ENCODE results near the gene PTPN23.

The PTPN23 gene

GRCh38 chr3:47414666-47415587, 34.1 kb downstream of the PTPN23 start:
- no peak overlapping the region for H3K9ac ChIP-seq (ENCODE audit: low read length)
- DNase-seq, result no peak
- H3K9me2 ChIP-seq (replicated peaks; ENCODE audit: insufficient read depth, low read length), result no peaks in the 10 kb centered on the region
- H3K4me1 ChIP-seq (ENCODE audit: low read length), result no peaks in the 10 kb centered on the region
- H3K79me2 ChIP-seq (ENCODE audit: low read length), result no peaks in the 10 kb centered on the region
- H3K4me2 ChIP-seq (ENCODE audit: low read depth, low read length), result no peak overlapping the region
- H3K27ac ChIP-seq (ENCODE audit: low read length), result no peak overlapping the region
- H3F3A ChIP-seq (ENCODE audit: insufficient read depth, low read length), result no peaks in the 10 kb centered on the region
- no peaks in the 10 kb centered on the region; the same call in 1 of the 2 replicates for H3K36me3 ChIP-seq (replicated peaks; ENCODE audit: insufficient read depth, low read length)
- H4K20me1 ChIP-seq (ENCODE audit: insufficient read depth, low read length), result no peaks in the 10 kb centered on the region
- no peaks in the 10 kb centered on the region for H3K9me3 ChIP-seq (replicated peaks; ENCODE audit: insufficient read depth, low read length)
- no peaks in the 10 kb centered on the region for H3K27me3 ChIP-seq (replicated peaks; ENCODE audit: insufficient read depth, low read length)
- H2AFZ ChIP-seq (ENCODE audit: low read length), result no peak overlapping the region
- no peak overlapping the region for H3K4me3 ChIP-seq (ENCODE audit: low read length)
- TF ChIP-seq EZH2 (optimal IDR thresholded peaks at IDR 0.05; ENCODE audit: low read depth, low read length) (no peak), EZH2phosphoT487 (IDR thresholded peaks at IDR 0.05; ENCODE audit: low read length) (no peak)
- TF ChIP-seq, protein P1, sequence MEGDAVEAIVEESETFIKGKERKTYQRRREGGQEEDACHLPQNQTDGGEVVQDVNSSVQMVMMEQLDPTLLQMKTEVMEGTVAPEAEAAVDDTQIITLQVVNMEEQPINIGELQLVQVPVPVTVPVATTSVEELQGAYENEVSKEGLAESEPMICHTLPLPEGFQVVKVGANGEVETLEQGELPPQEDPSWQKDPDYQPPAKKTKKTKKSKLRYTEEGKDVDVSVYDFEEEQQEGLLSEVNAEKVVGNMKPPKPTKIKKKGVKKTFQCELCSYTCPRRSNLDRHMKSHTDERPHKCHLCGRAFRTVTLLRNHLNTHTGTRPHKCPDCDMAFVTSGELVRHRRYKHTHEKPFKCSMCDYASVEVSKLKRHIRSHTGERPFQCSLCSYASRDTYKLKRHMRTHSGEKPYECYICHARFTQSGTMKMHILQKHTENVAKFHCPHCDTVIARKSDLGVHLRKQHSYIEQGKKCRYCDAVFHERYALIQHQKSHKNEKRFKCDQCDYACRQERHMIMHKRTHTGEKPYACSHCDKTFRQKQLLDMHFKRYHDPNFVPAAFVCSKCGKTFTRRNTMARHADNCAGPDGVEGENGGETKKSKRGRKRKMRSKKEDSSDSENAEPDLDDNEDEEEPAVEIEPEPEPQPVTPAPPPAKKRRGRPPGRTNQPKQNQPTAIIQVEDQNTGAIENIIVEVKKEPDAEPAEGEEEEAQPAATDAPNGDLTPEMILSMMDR (IDR thresholded peaks at IDR 0.05; ENCODE audit: low read length), result no peak

- Histone ChIP-seq H3K79me2 (ENCODE audit: low read length) (no peaks in the 10 kb centered on the region), H3K4me1 (ENCODE audit: low read length) (no peaks in the 10 kb centered on the region), H3K4me2 (ENCODE audit: low read depth, low read length) (no peak overlapping the region), H2AFZ (ENCODE audit: low read length) (no peak overlapping the region), H3K27ac (ENCODE audit: low read length) (no peak overlapping the region), H3K9me3 (replicated peaks; ENCODE audit: insufficient read depth, low read length) (no peaks in the 10 kb centered on the region), H4K20me1 (ENCODE audit: insufficient read depth, low read length) (no peaks in the 10 kb centered on the region), H3K27me3 (replicated peaks; ENCODE audit: insufficient read depth, low read length) (no peaks in the 10 kb centered on the region), H3K9ac (ENCODE audit: low read length) (no peak overlapping the region), H3F3A (ENCODE audit: insufficient read depth, low read length) (no peaks in the 10 kb centered on the region), H3K4me3 (ENCODE audit: low read length) (no peak overlapping the region), H3K9me2 (replicated peaks; ENCODE audit: insufficient read depth, low read length) (no peaks in the 10 kb centered on the region), H3K36me3 (replicated peaks; ENCODE audit: insufficient read depth, low read length) (no peaks in the 10 kb centered on the region; the same call in 1 of the 2 replicates)
- DNase-seq, result no peak
- TF ChIP-seq EZH2 (optimal IDR thresholded peaks at IDR 0.05; ENCODE audit: low read depth, low read length) (no peak), EZH2phosphoT487 (IDR thresholded peaks at IDR 0.05; ENCODE audit: low read length) (no peak)
- TF ChIP-seq, protein P1 (IDR thresholded peaks at IDR 0.05; ENCODE audit: low read length), result no peak
These were observed 35.2 kb downstream of the PTPN23 start for GRCh38 chr3:47416041-47416440.

- no peak overlapping the region for H3K4me2 ChIP-seq (ENCODE audit: low read depth, low read length)
- TF ChIP-seq EZH2phosphoT487 (IDR thresholded peaks at IDR 0.05; ENCODE audit: low read length) (no peak), EZH2 (optimal IDR thresholded peaks at IDR 0.05; ENCODE audit: low read depth, low read length) (no peak)
- TF ChIP-seq, protein P1 (IDR thresholded peaks at IDR 0.05; ENCODE audit: low read length), result peak; percentile 7; the same call in 1 of the 2 replicates
- no peak overlapping the region for H2AFZ ChIP-seq (ENCODE audit: low read length)
- no peak overlapping the region for H3K27ac ChIP-seq (ENCODE audit: low read length)
- no peaks in the 10 kb centered on the region for H4K20me1 ChIP-seq (ENCODE audit: insufficient read depth, low read length)
- no peaks in the 10 kb centered on the region for H3K9me3 ChIP-seq (replicated peaks; ENCODE audit: insufficient read depth, low read length)
- no peaks in the 10 kb centered on the region; the same call in 1 of the 2 replicates for H3K36me3 ChIP-seq (replicated peaks; ENCODE audit: insufficient read depth, low read length)
- no peak overlapping the region for H3K4me3 ChIP-seq (ENCODE audit: low read length)
- no peaks in the 10 kb centered on the region for H3K9me2 ChIP-seq (replicated peaks; ENCODE audit: insufficient read depth, low read length)
- H3K4me1 ChIP-seq (ENCODE audit: low read length), result peaks cover 7% of the 10 kb centered on the region; the same call in 1 of the 2 replicates
- no peaks in the 10 kb centered on the region for H3K79me2 ChIP-seq (ENCODE audit: low read length)
- peaks cover 2% of the 10 kb centered on the region; the same call in 1 of the 2 replicates for H3F3A ChIP-seq (ENCODE audit: insufficient read depth, low read length)
- H3K27me3 ChIP-seq (replicated peaks; ENCODE audit: insufficient read depth, low read length), result no peaks in the 10 kb centered on the region
- DNase-seq, result no peak
- no peak overlapping the region for H3K9ac ChIP-seq (ENCODE audit: low read length)
These were observed 37.6 kb downstream of the PTPN23 start for GRCh38 chr3:47418167-47419082.
